Neural cell (in vitro differentiated cells): Measurements from ENCODE around the gene RHBDD3. TPM values are rescaled to one million over a fixed set of nuclear protein-coding genes. Genes with fewer than 3 reads are reported as not detected.

Experiments
- H2AFZ ChIP-seq: fragments of 200-600, 300-800 bp; sonication (generic), shearing (Covaris generic); 2 replicates; pipeline ENCODE4 v1.6.0; 2014; ENCODE audit warnings: low read depth, mild to moderate bottlenecking, antibody characterized with exemption, low read length, moderate library complexity
- H3F3A ChIP-seq: fragments of 200-600 bp; shearing (Covaris generic); 2 replicates; pipeline ENCODE4 v1.6.1; 2016; ENCODE audit warnings: mild to moderate bottlenecking, moderate library complexity, mixed read lengths, antibody characterized with exemption, low read length; ENCODE audit not compliant: insufficient read depth, poor library complexity, severe bottlenecking
- H3K27ac ChIP-seq: fragments of 200-600, 300-800 bp; sonication (generic), shearing (Covaris generic); 2 replicates; pipeline ENCODE4 v1.5.1; 2014; ENCODE audit warnings: mild to moderate bottlenecking, low read length, moderate library complexity
- H3K27me3 ChIP-seq: fragments of 300-800, 200-600 bp; sonication (generic), shearing (Covaris generic); 2 replicates; pipeline ENCODE4 v1.6.0; 2014; ENCODE audit warnings: mild to moderate bottlenecking, low read depth, low read length, moderate library complexity; ENCODE audit not compliant: insufficient read depth
- H3K36me3 ChIP-seq: fragments of 300-800, 200-600 bp; sonication (generic), shearing (Covaris generic); 2 replicates; pipeline ENCODE4 v1.5.1; 2014; ENCODE audit warnings: mild to moderate bottlenecking, antibody characterized with exemption, low read length, moderate library complexity; ENCODE audit not compliant: insufficient read depth
- H3K4me2 ChIP-seq: fragments of 300-800, 200-600 bp; sonication (generic), shearing (Covaris generic); 2 replicates; pipeline ENCODE4 v1.6.0; 2014; ENCODE audit warnings: mild to moderate bottlenecking, low read length
- H3K4me3 ChIP-seq: fragments of 300-800, 200-600 bp; sonication (generic), shearing (Covaris generic); 2 replicates; pipeline ENCODE4 v1.5.1; 2014; ENCODE audit warnings: mild to moderate bottlenecking, low read length, moderate library complexity
- H3K79me2 ChIP-seq: fragments of 200-600 bp; shearing (Covaris generic); replicated peaks from 2 replicates; pipeline ENCODE4 v1.6.0; 2014; ENCODE audit warnings: mild to moderate bottlenecking, low read length, moderate library complexity; ENCODE audit not compliant: insufficient read depth
- H3K9ac ChIP-seq: fragments of 300-800, 200-600 bp; sonication (generic), shearing (Covaris generic); 2 replicates; pipeline ENCODE4 v1.6.1; 2016; ENCODE audit warnings: mild to moderate bottlenecking, low read length, mixed read lengths
- H3K9me2 ChIP-seq: fragments of 200-600 bp; shearing (Covaris generic); 2 replicates; pipeline ENCODE4 v1.6.1; 2016; ENCODE audit warnings: mild to moderate bottlenecking, low read length, mixed read lengths; ENCODE audit not compliant: insufficient read depth
- H3K9me3 ChIP-seq: fragments of 200-600, 300-800 bp; sonication (generic), shearing (Covaris generic); 2 replicates; pipeline ENCODE4 v1.6.1; 2016; ENCODE audit warnings: mild to moderate bottlenecking, mixed run types, low read length, moderate library complexity, mixed read lengths
- H4K20me1 ChIP-seq: fragments of 200-600 bp; shearing (Covaris generic); 2 replicates; pipeline ENCODE4 v1.6.1; 2016; ENCODE audit warnings: mild to moderate bottlenecking, mixed run types; ENCODE audit not compliant: insufficient read depth
- CTCF ChIP-seq: fragments of 450-650 bp; IDR thresholded peaks from 2 replicates; pipeline ENCODE4 v1.5.1; 2014; ENCODE audit warnings: antibody characterized with exemption, mild to moderate bottlenecking, moderate library complexity; ENCODE audit not compliant: poor library complexity, severe bottlenecking
- EP300 ChIP-seq: fragments of 450-650 bp; conservative IDR thresholded peaks from 2 replicates; pipeline ENCODE4 v1.6.1; 2014; ENCODE audit warnings: antibody characterized with exemption, mild to moderate bottlenecking, moderate library complexity; ENCODE audit not compliant: poor library complexity, severe bottlenecking
- EZH2 ChIP-seq: fragments of 200-600, 300-800 bp; shearing (Covaris generic), sonication (generic); IDR thresholded peaks from 2 replicates; pipeline ENCODE4 v1.6.1; 2014; ENCODE audit warnings: antibody characterized with exemption, low read length, borderline replicate concordance, mild to moderate bottlenecking; ENCODE audit not compliant: insufficient read depth, poor library complexity, severe bottlenecking
- MXI1 ChIP-seq: fragments of 450-650 bp; conservative IDR thresholded peaks from 2 replicates; pipeline ENCODE4 v1.6.1; 2014; ENCODE audit warnings: antibody characterized with exemption, mild to moderate bottlenecking; ENCODE audit not compliant: poor library complexity, severe bottlenecking
- POLR2AphosphoS5 ChIP-seq: IDR thresholded peaks from 2 replicates; pipeline ENCODE4 v1.6.1; 2012
- RAD21 ChIP-seq: fragments of 450-650 bp; conservative IDR thresholded peaks from 2 replicates; pipeline ENCODE4 v1.6.1; 2014; ENCODE audit warnings: antibody characterized with exemption, mild to moderate bottlenecking, moderate library complexity
- REST ChIP-seq: IDR thresholded peaks from 2 replicates; pipeline ENCODE4 v1.6.1; 2012; ENCODE audit warnings: borderline replicate concordance
- SMC3 ChIP-seq: fragments of 450-650 bp; conservative IDR thresholded peaks from 2 replicates; pipeline ENCODE4 v1.6.1; 2014; ENCODE audit warnings: antibody characterized with exemption, mild to moderate bottlenecking, moderate library complexity; ENCODE audit not compliant: poor library complexity
- TAF1 ChIP-seq: IDR thresholded peaks from 2 replicates; pipeline ENCODE4 v1.6.1; 2012; ENCODE audit warnings: low read depth
- polyA plus RNA-seq: library from polyadenylated mRNA; depleted of rRNA; stranded (reverse); fragments of >200 nt; gene quantifications from 2 replicates; pipeline ENCODE4 v1.2.3, GENCODE V29; 2014

RHBDD3 gene
- polyA plus RNA-seq, 1 donor from 2014 or later, result 114 TPM

- Histone ChIP-seq H3K79me2 (no peaks in the 10 kb centered on the region), H3K36me3 (no peaks in the 10 kb centered on the region), H3F3A (no peaks in the 10 kb centered on the region), H3K9ac (no peak overlapping the region), H3K27ac (no peak overlapping the region), H3K4me2 (no peak overlapping the region), H3K9me2 (no peaks in the 10 kb centered on the region), H3K4me3 (no peak overlapping the region), H3K27me3 (no peaks in the 10 kb centered on the region), H2AFZ (no peak overlapping the region), H4K20me1 (no peaks in the 10 kb centered on the region), H3K9me3 (no peaks in the 10 kb centered on the region)
- TF ChIP-seq MXI1 (no peak), EP300 (no peak), EZH2 (no peak), RAD21 (no peak), CTCF (no peak), REST (no peak), TAF1 (no peak), SMC3 (no peak), POLR2AphosphoS5 (no peak)
Measured at GRCh38 chr22:29230972-29231875, 36.6 kb downstream of the RHBDD3 start.

GRCh38 chr22:29226351-29226981 is 41.3 kb downstream of the RHBDD3 start:
- no peak overlapping the region for H3K9ac ChIP-seq
- H3K79me2 ChIP-seq, result no peaks in the 10 kb centered on the region
- no peak overlapping the region for H2AFZ ChIP-seq
- H3K36me3 ChIP-seq, result no peaks in the 10 kb centered on the region
- H3K4me2 ChIP-seq, result no peak overlapping the region
- no peaks in the 10 kb centered on the region for H3F3A ChIP-seq
- no peaks in the 10 kb centered on the region for H3K9me3 ChIP-seq
- no peaks in the 10 kb centered on the region for H3K9me2 ChIP-seq
- TF ChIP-seq CTCF (no peak), MXI1 (no peak)
- no peaks in the 10 kb centered on the region for H4K20me1 ChIP-seq
- H3K27me3 ChIP-seq, result no peaks in the 10 kb centered on the region
- no peak overlapping the region for H3K4me3 ChIP-seq
- no peak overlapping the region for H3K27ac ChIP-seq
